Dermis blood vessel endothelial cell (primary cell): ENCODE data around the gene CELSR3. TPM values are rescaled to one million over a fixed set of nuclear protein-coding genes. Genes with fewer than 3 reads are reported as not detected.

Experiments
- DNase-seq: peaks from one replicate; pipeline ENCODE4 v3.0.0; 2010
- total RNA-seq: library from RNA; depleted of rRNA; stranded (reverse); fragments of >200 nt; gene quantifications from 2 replicates; pipeline ENCODE4 v1.2.3, GENCODE V29; 2014

Gene CELSR3
- total RNA-seq, 1 donor from 2014 or later, result 0.17 TPM

- DNase-seq, result peak; percentile 91
Observed at GRCh38 chr3:48685603-48686511, 23.2 kb upstream of the CELSR3 start, which contains the start of gene NCKIPSD. NCKIPSD (minus strand) TSS chr3:48685915; CDS start chr3:48685807, 108 bp downstream.

- DNase-seq, result no peak
Observed at GRCh38 chr3:48685293-48685602, 22.6 kb upstream of the CELSR3 start.

GRCh38 chr3:48684480-48685143, 21.9 kb upstream of the CELSR3 start:
- peak; percentile 30 for DNase-seq

DNA sequence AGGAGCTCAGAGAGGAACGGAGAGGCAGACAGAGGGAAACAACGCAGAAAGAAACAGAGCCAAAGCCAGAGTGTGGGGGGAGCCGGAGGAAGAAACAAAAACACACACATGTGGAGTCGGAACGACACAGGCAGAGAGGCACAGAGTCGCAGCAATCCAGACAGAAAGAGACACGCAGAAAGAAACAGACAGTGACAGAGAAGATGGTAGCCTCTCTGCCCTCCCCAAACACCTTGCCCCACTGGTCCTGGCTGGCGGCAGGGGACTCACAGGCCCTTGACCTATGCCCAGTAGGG, 21.3 kb upstream of the CELSR3 start:
- DNase-seq, result no peak

DNA sequence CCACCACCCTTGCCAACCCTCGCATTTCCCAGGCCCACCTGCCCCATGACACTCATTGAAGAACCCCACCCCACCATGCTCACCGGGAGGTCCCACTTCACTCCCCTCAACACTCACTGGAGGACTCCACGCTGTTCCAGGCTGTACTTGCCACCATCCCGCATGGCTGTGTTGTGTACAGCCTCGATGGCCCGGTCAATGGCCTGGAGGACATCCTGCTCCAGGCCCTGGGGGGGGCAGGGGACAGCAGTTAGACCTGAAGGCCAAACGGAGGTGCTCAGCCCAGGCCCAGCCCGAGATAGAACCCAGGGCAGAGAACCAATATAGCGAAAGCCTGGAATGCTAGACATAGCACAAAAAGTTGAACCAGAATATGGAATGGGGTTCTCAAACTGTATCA, 20.1 kb upstream of the CELSR3 start:
- DNase-seq, result no peak

DNA sequence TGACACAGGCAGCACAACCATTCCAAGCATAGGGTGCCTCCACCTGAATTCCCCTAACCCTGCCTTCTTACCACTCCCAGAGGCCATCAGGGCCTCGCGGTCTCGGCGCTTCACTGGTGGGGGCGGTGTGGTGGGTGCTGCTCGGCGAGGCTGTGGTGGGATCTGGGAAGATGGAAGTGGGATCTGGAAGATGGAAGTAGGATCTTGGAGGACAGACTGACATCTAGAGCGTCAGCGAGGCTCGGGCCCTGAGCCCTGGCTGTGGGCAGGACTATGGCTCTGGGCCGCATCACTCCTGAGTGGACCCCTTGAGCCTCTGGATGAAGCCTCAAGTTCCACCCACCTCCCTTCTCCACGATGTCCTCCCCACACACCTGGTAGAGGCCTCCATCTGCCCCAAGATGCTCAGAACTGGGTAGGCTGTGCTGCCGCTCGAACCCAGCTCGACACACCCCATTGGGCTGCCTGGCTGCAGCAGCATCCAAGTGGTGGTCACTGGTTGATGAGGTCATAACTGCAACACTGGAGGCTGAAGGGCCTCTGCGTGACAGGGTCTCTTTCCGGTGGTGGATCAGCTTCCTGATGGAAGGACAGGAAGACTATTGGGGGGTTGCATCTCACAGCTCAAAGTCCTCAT, 19.4 kb upstream of the CELSR3 start:
- DNase-seq, result no peak

DNA sequence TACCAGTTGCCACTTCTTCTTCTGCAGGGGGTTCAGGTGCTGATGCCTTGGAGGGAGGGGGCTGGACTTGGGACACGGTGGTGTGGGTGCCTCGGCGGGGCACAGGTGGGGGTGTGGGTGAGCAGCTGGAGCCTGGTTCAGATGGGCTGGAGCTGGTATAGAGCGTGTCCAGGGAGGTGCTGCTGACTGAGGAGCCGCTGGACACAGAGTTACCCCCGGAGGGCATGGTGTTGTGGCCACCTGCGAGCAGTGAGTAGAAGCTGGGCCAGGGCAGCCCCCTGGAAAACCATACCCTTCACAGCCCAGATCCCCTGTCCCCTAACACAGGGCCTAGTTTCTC, 18.8 kb upstream of the CELSR3 start:
- no peak for DNase-seq

DNA sequence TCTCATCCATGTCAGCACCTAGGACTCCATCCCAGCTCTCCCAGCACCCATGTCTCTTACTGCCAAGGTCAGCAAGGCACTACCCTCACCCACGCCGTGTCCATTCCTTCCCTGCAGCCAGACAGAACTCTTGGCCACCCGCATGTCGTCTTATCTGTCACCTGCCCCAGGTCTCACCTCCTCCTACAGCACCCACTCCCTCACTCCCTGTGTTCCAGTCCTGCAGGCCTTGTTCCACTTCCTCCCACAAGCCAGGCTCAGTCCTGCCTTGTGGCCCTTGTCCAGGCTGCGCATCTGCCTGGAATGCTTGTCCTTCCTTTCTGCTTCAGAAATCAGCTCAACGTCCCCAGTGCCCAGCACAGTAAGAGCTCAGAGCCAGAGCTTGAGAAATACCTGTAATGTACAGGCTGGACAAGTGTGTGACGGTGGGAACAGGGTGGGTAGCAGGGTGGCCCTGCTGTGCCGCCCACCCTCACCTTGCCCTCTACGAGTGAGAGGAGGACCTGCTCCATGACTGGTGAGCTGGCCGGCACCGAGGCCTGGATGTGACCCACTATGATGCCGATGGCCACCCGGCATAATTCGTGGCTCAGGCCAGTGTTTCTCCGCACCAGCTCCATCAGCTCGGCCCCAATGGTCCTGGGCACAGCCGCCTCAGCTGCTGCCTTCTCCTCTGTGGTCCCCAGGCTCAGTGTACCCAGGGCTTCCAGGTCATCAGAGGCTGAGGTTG, 18.3 kb upstream of the CELSR3 start:
- DNase-seq, result no peak

GRCh38 chr3:48679411-48680391, 17.0 kb upstream of the CELSR3 start:
- DNase-seq, result no peak

- no peak for DNase-seq
Observed at GRCh38 chr3:48678566-48679380, 16.1 kb upstream of the CELSR3 start.

DNA sequence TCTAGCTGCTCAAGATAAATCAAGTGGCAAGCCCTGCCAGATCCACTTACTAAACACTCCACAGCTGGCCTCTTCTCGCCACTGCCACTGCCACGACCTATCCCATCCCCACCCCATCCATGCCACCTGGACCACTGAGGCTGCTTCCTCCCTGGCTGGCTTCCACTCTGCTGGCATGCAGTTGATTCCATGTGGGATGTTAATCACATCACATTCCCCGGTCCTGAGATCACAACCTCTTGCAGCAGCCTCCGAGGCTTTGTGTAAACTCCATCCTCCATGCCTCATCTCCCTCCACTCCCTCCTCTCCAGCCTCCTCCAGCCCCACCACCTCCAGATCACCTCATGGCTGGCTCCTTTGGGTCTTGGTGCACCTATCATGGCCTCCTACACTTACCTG, 15.4 kb upstream of the CELSR3 start:
- no peak for DNase-seq

- no peak for DNase-seq
Observed at GRCh38 chr3:48674505-48674904, 11.8 kb upstream of the CELSR3 start.

DNA sequence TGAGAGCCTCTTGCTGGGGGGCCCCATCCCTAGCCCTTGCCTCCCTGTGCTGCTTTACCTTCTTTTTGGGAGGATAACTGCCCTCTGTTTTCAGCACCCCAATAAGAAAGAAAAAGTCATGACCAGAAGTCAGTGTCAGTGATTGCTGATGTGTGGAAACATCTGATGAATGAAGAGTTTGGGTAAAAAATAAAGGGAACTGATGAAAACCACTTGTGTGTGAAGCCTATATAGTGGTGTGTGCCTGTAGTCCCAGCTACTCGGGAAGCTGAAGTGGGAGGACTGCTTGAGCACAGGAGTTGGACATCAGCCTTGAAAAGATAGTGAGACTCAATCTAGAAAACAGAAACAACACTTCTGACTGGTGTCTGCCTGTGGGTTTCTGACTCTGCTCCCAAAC, 9.8 kb upstream of the CELSR3 start:
- no peak for DNase-seq

DNA sequence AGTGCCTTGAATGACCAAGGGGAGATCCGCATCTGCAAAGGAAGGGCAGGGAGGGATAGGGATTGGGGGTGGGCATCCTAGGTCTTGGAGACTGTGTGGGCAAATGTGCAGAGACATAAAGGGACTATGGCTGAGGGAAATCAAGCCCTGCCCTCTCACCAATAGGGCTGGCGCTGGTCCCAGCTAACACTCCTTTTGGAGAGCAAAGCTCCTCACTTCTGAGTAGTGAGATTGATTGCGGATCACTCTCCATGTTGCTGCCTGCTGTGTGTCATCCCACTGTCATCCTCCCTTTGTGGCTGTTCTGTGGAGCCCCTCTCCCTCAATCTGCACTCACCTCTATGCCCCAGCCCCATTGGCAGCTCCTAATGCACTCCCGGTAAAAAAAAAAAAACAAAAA, 2.2 kb upstream of the CELSR3 start:
- no peak for DNase-seq

DNA sequence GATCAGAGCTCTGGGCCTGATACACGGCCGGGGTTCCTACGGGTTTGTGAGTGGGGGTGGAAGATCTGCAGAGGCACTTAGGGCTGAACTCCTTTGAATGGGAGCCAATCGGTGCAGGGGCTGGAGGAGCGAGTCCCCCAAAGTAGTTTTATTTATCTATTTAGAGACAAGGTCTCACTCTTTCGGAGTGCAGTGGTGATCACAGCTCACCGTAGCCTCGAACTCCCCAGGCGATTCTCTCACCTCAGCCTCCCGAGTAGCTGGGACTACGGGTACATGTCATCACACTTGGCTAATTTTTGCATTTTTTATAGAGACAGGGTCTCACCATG, 1.6 kb upstream of the CELSR3 start:
- DNase-seq, result no peak

DNA sequence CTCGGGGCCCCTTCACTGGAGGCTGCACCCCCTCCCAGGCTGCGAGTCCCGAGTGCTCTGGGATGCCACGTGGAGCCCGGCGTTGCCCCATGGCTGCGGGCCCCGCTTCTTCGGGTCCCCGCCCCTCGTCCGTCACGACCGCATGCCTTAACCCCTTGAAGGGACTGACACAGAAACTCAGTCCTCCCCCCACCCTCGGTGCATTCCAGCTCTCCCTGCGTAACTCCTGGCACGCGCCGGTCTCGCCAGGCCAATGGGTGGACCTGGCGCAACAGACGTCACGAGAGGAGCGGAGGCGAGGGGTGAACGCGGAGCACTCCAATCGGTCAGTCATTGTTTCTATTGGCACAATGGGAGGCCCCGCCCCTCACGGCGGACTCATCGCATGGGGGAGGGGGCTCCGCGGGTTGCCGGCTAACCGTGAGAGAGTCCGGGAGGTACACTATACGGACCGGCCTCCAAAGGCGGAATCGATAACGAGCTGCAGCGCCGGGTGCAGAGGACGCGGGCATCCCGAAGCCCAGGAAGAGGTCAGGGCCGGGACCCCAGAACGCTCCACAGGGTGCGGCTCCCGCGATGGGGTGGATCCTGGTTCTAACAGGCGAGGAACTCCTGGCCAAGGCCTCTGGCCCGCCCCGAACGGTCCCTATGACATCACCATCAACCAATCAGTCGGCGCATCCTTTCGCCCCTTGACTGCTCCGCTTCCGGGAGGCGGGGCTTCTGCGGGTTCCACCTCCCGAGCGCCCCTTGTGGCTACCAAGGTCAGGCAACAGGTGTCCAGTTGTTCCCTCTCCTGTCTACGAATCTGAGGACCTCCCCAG, 1.0 kb upstream of the CELSR3 start:
- peak; percentile 98 for DNase-seq

DNA sequence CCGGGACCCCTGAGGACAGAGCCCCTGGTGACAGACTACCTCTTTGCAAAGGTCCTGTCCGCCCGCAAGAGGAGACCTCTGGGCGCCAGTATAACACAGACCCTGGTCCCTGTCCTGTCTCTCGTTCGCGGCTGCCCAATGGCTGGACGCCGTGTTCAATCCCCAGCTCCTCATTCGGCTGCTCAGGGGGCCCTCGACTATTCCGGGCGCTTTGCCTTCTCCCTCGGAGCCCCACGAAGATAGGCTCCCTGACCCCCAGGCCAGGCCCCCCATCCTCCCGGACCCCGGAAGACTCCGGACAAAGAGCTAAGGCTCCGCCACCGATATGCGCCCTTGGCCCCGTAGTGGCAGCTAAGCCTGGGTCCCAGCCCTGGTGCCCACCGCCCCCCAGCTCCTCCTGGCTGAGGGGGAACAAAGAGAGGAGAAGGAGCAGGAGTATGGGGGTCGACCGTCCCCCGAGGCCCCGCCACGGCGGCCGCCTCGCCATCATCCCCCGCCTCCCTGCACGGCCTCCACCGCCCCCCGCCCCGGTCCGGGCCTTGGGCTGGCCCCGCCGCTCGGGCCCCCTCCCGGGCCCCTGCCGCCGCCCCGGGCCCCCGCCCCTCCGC, 437 bp downstream of the CELSR3 start:
- no peak for DNase-seq

GRCh38 chr3:48661501-48662144, 1.1 kb downstream of the CELSR3 start:
- peak; percentile 68 for DNase-seq

GRCh38 chr3:48660800-48661400, 1.8 kb downstream of the CELSR3 start:
- DNase-seq, result no peak
